ENCODE results near the gene GSK3B. TPM values are rescaled to one million over a fixed set of nuclear protein-coding genes. Genes with fewer than 3 reads are reported as not detected.

GSK3B gene
- total and polyA plus RNA-seq, 2 donors (not counting 3 experiments of a cell fraction or from before 2014, with no cell fraction given), result 22.1 to 50.1 TPM

DNA sequence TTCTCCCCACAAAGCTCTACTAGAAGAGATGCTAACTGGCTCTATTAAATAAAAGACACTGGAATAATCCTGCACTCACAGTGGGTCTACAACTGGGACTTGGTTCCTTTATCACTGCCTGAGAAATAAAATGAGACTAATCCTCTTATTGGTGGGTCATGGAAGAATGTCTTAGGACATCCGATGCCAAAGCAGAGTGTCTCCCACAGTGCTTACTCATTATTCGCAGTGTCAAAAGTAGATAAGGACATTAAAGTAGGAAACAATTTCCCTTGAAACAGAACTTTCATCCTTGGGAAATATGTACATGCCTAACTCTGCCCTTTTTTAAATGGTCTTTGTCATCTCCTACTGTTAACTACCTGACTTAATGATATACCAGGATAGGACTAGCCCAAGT lies 71.5 kb downstream of the GSK3B start:
- no peak overlapping the region for H3K27ac ChIP-seq (ENCODE audit: insufficient read depth, low read depth, low read length)
- H3K4me3 ChIP-seq (replicated peaks in 1 of 3; ENCODE audit: insufficient read depth in 1 of 3, low read depth in 1 of 3, low read length in 3 of 3), result no peak overlapping the region
- ChIA-PET POLR2A (interaction anchor here (0.6 kb wide), 1 partner anchor 9 kb away, joined by 3 read pairs; no protein-coding TSS in a partner anchor), CTCF (interaction anchor here (0.6 kb wide), 1 partner anchor 534 kb away, joined by 3 read pairs; no protein-coding TSS in a partner anchor)
- dilution Hi-C loops (cut with MboI; ENCODE audit: extremely low pct_ligation_motif_present, low sequenced_read_pairs) (no loop called here), intact Hi-C loops (cut with micrococcal nuclease) (no loop called here)
- FAIRE-seq (no peak), DNase-seq (ENCODE audit: low read depth, low spot score) (no peak)
- no peaks in the 10 kb centered on the region for H3K36me3 ChIP-seq (ENCODE audit: control insufficient read depth in 2 of 2, extremely low read depth in 1 of 2, insufficient read depth in 2 of 2, low read length in 2 of 2)
- H3K27me3 ChIP-seq (ENCODE audit: control insufficient read depth in 2 of 2, insufficient read depth in 2 of 2, low read length in 2 of 2), result no peaks in the 10 kb centered on the region
- H3K4me2 ChIP-seq (ENCODE audit: insufficient read depth, low read length), result no peak overlapping the region
- H3K9ac ChIP-seq (replicated peaks; ENCODE audit: extremely low read depth, insufficient read depth, low read length), result no peak overlapping the region
- TF ChIP-seq JUN (IDR thresholded peaks at IDR 0.05; ENCODE audit: borderline replicate concordance, insufficient read depth, insufficient read length, low read depth), result no peak
- no peak for TF ChIP-seq POLR2A (IDR thresholded peaks at IDR 0.05; ENCODE audit: low read depth, low read length)
- TF ChIP-seq, protein P1, sequence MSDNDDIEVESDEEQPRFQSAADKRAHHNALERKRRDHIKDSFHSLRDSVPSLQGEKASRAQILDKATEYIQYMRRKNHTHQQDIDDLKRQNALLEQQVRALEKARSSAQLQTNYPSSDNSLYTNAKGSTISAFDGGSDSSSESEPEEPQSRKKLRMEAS (IDR thresholded peaks at IDR 0.05; ENCODE audit: insufficient read depth, insufficient read length), result no peak
- no peak for TF ChIP-seq GATA2 (IDR thresholded peaks at IDR 0.05; ENCODE audit: insufficient read depth, insufficient read length, low read depth, low read length)
- no peak for TF ChIP-seq MYC (IDR thresholded peaks at IDR 0.05; ENCODE audit: low read depth, low read length)
- TF ChIP-seq POLR2AphosphoS5 (IDR thresholded peaks at IDR 0.05; ENCODE audit: insufficient read depth, low read depth, low read length), result no peak
- no peak for TF ChIP-seq EZH2 (IDR thresholded peaks at IDR 0.05; ENCODE audit: borderline replicate concordance, low read depth, low read length, severe bottlenecking)
- TF ChIP-seq, protein P2, sequence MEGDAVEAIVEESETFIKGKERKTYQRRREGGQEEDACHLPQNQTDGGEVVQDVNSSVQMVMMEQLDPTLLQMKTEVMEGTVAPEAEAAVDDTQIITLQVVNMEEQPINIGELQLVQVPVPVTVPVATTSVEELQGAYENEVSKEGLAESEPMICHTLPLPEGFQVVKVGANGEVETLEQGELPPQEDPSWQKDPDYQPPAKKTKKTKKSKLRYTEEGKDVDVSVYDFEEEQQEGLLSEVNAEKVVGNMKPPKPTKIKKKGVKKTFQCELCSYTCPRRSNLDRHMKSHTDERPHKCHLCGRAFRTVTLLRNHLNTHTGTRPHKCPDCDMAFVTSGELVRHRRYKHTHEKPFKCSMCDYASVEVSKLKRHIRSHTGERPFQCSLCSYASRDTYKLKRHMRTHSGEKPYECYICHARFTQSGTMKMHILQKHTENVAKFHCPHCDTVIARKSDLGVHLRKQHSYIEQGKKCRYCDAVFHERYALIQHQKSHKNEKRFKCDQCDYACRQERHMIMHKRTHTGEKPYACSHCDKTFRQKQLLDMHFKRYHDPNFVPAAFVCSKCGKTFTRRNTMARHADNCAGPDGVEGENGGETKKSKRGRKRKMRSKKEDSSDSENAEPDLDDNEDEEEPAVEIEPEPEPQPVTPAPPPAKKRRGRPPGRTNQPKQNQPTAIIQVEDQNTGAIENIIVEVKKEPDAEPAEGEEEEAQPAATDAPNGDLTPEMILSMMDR (IDR thresholded peaks at IDR 0.05; ENCODE audit: extremely low read depth in 1 of 2, insufficient read depth in 1 of 2, low read depth in 1 of 2, low read length in 2 of 2), result no peak
- TF ChIP-seq FOS (IDR thresholded peaks at IDR 0.05; ENCODE audit: borderline replicate concordance, insufficient read depth, low read length), result no peak
- BruUV-seq (replicated peaks), result no TSS peak
- H4K20me1 ChIP-seq (replicated peaks; ENCODE audit: control insufficient read depth, extremely low read depth, insufficient read depth, low read length), result peaks cover 31% of the 10 kb centered on the region
- peaks cover 4% of the 10 kb centered on the region for H3K9me1 ChIP-seq (replicated peaks; ENCODE audit: control insufficient read depth, extremely low read depth, insufficient read depth, low read length)
- H3K4me1 ChIP-seq (ENCODE audit: control insufficient read depth, extremely low read depth, insufficient read depth, low read length), result no peaks in the 10 kb centered on the region
- H2AFZ ChIP-seq (ENCODE audit: low read depth, low read length), result no peak overlapping the region
- H3K79me2 ChIP-seq (ENCODE audit: control insufficient read depth, insufficient read depth, low read length), result peaks cover 97% of the 10 kb centered on the region
- H3K9me3 ChIP-seq (replicated peaks; ENCODE audit: control insufficient read depth, insufficient read depth, low read length), result no peaks in the 10 kb centered on the region
